Measurements from ENCODE around the gene CTAG2.

GRCh38 chrX:154652311-154653047 is 900 bp downstream of the CTAG2 start:
- no peak for TF ChIP-seq POLR2A (IDR thresholded peaks at IDR 0.05)
- TF ChIP-seq CTCF (IDR thresholded peaks at IDR 0.05) = no peak
- TF ChIP-seq EP300 (IDR thresholded peaks at IDR 0.05) = no peak

Measured in stomach (tissue), 4 donors.